ENCODE results near the gene PRSS22.

DNA sequence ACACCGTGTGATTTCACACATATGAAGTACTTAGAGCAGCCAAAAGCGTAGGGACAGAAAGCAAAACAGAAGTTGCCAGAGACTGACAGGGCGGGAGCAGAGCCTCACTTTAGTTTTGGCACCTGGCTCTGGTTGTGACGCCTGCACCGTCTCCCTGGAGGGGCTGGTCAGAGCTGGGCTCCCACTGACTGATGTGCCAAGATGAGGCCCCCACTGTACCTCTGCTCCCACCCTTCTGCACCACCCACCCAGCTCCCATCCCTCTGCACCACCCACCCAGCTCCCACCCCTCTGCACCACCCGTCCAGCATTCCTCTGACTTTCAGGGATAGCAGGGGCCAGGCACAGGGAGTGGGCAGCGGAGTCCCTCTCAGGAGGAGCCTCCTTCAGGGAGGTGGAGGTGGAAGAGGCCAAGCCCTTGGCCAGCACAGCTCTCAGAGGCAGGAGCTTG is 44.2 kb downstream of the PRSS22 start:
- TF ChIP-seq, protein P1, sequence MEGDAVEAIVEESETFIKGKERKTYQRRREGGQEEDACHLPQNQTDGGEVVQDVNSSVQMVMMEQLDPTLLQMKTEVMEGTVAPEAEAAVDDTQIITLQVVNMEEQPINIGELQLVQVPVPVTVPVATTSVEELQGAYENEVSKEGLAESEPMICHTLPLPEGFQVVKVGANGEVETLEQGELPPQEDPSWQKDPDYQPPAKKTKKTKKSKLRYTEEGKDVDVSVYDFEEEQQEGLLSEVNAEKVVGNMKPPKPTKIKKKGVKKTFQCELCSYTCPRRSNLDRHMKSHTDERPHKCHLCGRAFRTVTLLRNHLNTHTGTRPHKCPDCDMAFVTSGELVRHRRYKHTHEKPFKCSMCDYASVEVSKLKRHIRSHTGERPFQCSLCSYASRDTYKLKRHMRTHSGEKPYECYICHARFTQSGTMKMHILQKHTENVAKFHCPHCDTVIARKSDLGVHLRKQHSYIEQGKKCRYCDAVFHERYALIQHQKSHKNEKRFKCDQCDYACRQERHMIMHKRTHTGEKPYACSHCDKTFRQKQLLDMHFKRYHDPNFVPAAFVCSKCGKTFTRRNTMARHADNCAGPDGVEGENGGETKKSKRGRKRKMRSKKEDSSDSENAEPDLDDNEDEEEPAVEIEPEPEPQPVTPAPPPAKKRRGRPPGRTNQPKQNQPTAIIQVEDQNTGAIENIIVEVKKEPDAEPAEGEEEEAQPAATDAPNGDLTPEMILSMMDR (IDR thresholded peaks at IDR 0.05; ENCODE audit: borderline replicate concordance, extremely low read depth, low read length, poor library complexity, severe bottlenecking) = no peak
- TF ChIP-seq EZH2 (IDR thresholded peaks at IDR 0.05; ENCODE audit: borderline replicate concordance, low read depth, low read length, severe bottlenecking) = no peak

Measured in DND-41 (cell line).